K562 (cell line): ENCODE measurements around the gene GAMT. TPM values are rescaled to one million over a fixed set of nuclear protein-coding genes. Genes with fewer than 3 reads are reported as not detected.

Experiments used
- COPS2 ChIP-seq: fragments of 450-650 bp; conservative IDR thresholded peaks from 2 replicates; pipeline ENCODE4 v1.6.1; 2016; ENCODE audit warnings: mild to moderate bottlenecking, moderate library complexity
- ESRRB ChIP-seq: fragments of 250-450 bp; sonication (Bioruptor Pico); IDR thresholded peaks from 2 replicates; pipeline ENCODE4 v1.5.0; 2020; ENCODE audit warnings: mild to moderate bottlenecking, moderate library complexity, borderline replicate concordance
- FOXJ2 ChIP-seq: fragments of 200-800 bp; sonication (Bioruptor generic); IDR thresholded peaks from 2 replicates; pipeline ENCODE4 v1.6.1; 2016; ENCODE audit warnings: missing genetic modification characterization, missing compliant biosample characterization
- FOXK1 ChIP-seq: sonication (generic); formaldehyde crosslinking; IDR thresholded peaks from 2 replicates; pipeline ENCODE4 v1.8.0; 2022; ENCODE audit warnings: missing genetic modification reagents, mild to moderate bottlenecking, borderline replicate concordance
- GABPB1 ChIP-seq: sonication (generic); formaldehyde crosslinking; IDR thresholded peaks from 2 replicates; pipeline ENCODE4 v1.8.0; 2022; ENCODE audit warnings: mild to moderate bottlenecking, missing genetic modification reagents
- GABPB2 ChIP-seq: fragments of 250-450 bp; sonication (Bioruptor Pico); conservative IDR thresholded peaks from 2 replicates; pipeline ENCODE4 v1.5.1; 2021; ENCODE audit warnings: mild to moderate bottlenecking
- HMGN3 ChIP-seq: IDR thresholded peaks from 2 replicates; pipeline ENCODE4 v1.6.1; 2011; ENCODE audit warnings: borderline replicate concordance, low read depth, mild to moderate bottlenecking, mixed read lengths, low read length; ENCODE audit not compliant: insufficient read length; ENCODE audit errors: extremely low read depth
- KLF10 ChIP-seq: fragments of 250-450 bp; sonication (Bioruptor Pico); IDR thresholded peaks from 2 replicates; pipeline ENCODE4 v1.6.1; 2021; ENCODE audit warnings: matching md5 sums
- MAZ ChIP-seq, 2 experiments: fragments of 450-650 bp in 1 of 2; sonication (generic) in 1 of 2; formaldehyde crosslinking; IDR thresholded peaks in 1 of 2; conservative IDR thresholded peaks in 1 of 2; 2 replicates each; pipeline versions ENCODE4 v1.4.0 to v1.5.0; 2020; ENCODE audit warnings: mild to moderate bottlenecking in 1 of 2, missing genetic modification reagents in 1 of 2
- MCM3 ChIP-seq: fragments of 450-650 bp; IDR thresholded peaks from 2 replicates; pipeline ENCODE4 v1.6.1; 2016
- NR4A1 ChIP-seq, 2 experiments: fragments of 250-450 bp in 1 of 2; fragments of 450-650 bp in 1 of 2; sonication (Bioruptor Pico) in 1 of 2; IDR thresholded peaks; 2 replicates each; pipeline versions ENCODE4 v1.4.0 to v1.6.1; 2016 to 2020; ENCODE audit warnings: mild to moderate bottlenecking in 2 of 2, missing compliant biosample characterization in 1 of 2, missing genetic modification characterization in 1 of 2, moderate library complexity in 1 of 2
- NRF1 ChIP-seq, 2 experiments: fragments of 450-650 bp; IDR thresholded peaks in 1 of 2; conservative IDR thresholded peaks in 1 of 2; 2 replicates each; pipeline ENCODE4 v1.6.1; 2014; ENCODE audit warnings: mild to moderate bottlenecking in 2 of 2
- POLR2A ChIP-seq: fragments of 450-650 bp; conservative IDR thresholded peaks from 2 replicates; pipeline ENCODE4 v1.6.1; 2016
- PYGO2 ChIP-seq: fragments of 450-650 bp; IDR thresholded peaks from 2 replicates; pipeline ENCODE4 v1.6.1; 2016; ENCODE audit warnings: mild to moderate bottlenecking, missing genetic modification characterization, moderate library complexity, missing compliant biosample characterization
- STAT5B ChIP-seq: fragments of 250-450 bp; sonication (Bioruptor Pico); IDR thresholded peaks from 2 replicates; pipeline ENCODE4 v1.8.0; 2021; ENCODE audit warnings: mild to moderate bottlenecking, inconsistent platforms
- ZC3H11A ChIP-seq: IDR thresholded peaks from 2 replicates; pipeline ENCODE4 v1.6.1; 2012; ENCODE audit warnings: low read depth, low read length, improper control_type of control experiment
- ZNF224 ChIP-seq: sonication (generic); formaldehyde crosslinking; IDR thresholded peaks from 2 replicates; pipeline ENCODE4 v1.8.0; 2022; ENCODE audit warnings: mild to moderate bottlenecking, missing genetic modification reagents
- ZNF347 ChIP-seq: fragments of 450-650 bp; formaldehyde crosslinking; IDR thresholded peaks from 2 replicates; pipeline ENCODE4 v1.4.0; 2020; ENCODE audit warnings: low read depth, mild to moderate bottlenecking, moderate library complexity
- ZNF785 ChIP-seq: fragments of 250-450 bp; sonication (Bioruptor Pico); IDR thresholded peaks from 2 replicates; pipeline ENCODE4 v1.4.0; 2020; ENCODE audit warnings: mild to moderate bottlenecking
- polyA plus RNA-seq, 8 experiments: library from polyadenylated mRNA; depleted of rRNA in 4 of 8; stranded (reverse) in 5 of 8; unstranded in 3 of 8; fragments of >200 nt; fragmentation: Nextera tagmentation in 2 of 8; fragmentation: Illumina TruSeq in 1 of 8; extraction: Ambion mirVana in 2 of 8; extraction: Trizol in 1 of 8; gene quantifications; 2 replicates each; pipeline versions ENCODE4 v1.2.1 to v1.2.3, GENCODE V29; 2011 to 2014; ENCODE audit warnings: inconsistent platforms in 1 of 8, missing spikeins in 1 of 8
- total RNA-seq, 7 experiments: library from RNA; depleted of rRNA in 6 of 7; stranded (reverse); fragments of >200 nt in 6 of 7; fragmentation: Illumina TruSeq in 2 of 7; extraction: Trizol in 2 of 7; gene quantifications; 2 replicates each; pipeline versions ENCODE4 v1.2.1 to v1.2.3, GENCODE V29; 2011 to 2021; ENCODE audit warnings: low replicate concordance in 1 of 7
- TF ChIP-seq, protein P1 (sequence below): fragments of 450-650 bp; formaldehyde crosslinking; IDR thresholded peaks from 2 replicates; pipeline ENCODE4 v1.4.0; 2020; ENCODE audit warnings: mild to moderate bottlenecking, moderate library complexity
- TF ChIP-seq, protein P2 (sequence below): fragments of 450-650 bp; IDR thresholded peaks from 2 replicates; pipeline ENCODE4 v1.6.1; 2016; ENCODE audit warnings: borderline replicate concordance
- TF ChIP-seq, protein P3 (sequence below): fragments of 150-350 bp; IDR thresholded peaks from 2 replicates; pipeline ENCODE4 v1.6.1; 2014; ENCODE audit warnings: low read depth, mild to moderate bottlenecking, low read length, borderline replicate concordance

The GAMT gene
- total and polyA plus RNA-seq, 9 of the 15 experiments (the other 6 are each of a cell fraction or from before 2014, with no cell fraction given) = 1.3 to 35.3 (median 27.2) TPM

- TF ChIP-seq, protein P1, sequence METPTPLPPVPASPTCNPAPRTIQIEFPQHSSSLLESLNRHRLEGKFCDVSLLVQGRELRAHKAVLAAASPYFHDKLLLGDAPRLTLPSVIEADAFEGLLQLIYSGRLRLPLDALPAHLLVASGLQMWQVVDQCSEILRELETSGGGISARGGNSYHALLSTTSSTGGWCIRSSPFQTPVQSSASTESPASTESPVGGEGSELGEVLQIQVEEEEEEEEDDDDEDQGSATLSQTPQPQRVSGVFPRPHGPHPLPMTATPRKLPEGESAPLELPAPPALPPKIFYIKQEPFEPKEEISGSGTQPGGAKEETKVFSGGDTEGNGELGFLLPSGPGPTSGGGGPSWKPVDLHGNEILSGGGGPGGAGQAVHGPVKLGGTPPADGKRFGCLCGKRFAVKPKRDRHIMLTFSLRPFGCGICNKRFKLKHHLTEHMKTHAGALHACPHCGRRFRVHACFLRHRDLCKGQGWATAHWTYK (CRISPR knock-in tag) = peak; percentile 73; the same call in 1 of the 2 replicates
- TF ChIP-seq, protein P2, sequence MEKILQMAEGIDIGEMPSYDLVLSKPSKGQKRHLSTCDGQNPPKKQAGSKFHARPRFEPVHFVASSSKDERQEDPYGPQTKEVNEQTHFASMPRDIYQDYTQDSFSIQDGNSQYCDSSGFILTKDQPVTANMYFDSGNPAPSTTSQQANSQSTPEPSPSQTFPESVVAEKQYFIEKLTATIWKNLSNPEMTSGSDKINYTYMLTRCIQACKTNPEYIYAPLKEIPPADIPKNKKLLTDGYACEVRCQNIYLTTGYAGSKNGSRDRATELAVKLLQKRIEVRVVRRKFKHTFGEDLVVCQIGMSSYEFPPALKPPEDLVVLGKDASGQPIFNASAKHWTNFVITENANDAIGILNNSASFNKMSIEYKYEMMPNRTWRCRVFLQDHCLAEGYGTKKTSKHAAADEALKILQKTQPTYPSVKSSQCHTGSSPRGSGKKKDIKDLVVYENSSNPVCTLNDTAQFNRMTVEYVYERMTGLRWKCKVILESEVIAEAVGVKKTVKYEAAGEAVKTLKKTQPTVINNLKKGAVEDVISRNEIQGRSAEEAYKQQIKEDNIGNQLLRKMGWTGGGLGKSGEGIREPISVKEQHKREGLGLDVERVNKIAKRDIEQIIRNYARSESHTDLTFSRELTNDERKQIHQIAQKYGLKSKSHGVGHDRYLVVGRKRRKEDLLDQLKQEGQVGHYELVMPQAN = peak; percentile 71; the same call in 1 of the 2 replicates
- TF ChIP-seq POLR2A (peak; percentile 82), ZC3H11A (peak; percentile 97), ZNF347 (CRISPR knock-in tag) (no peak), NR4A1 (CRISPR knock-in tag; IDR thresholded peaks at IDR 0.05) (no peak; the same call in 1 of the 2 replicates), NR4A1 (tag; IDR thresholded peaks at IDR 0.05) (peak; percentile 93), NRF1 (conservative IDR thresholded peaks at IDR 0.05 in 1 of 2, IDR thresholded peaks at IDR 0.05 in 1 of 2) (peak; percentile 94 to 96), HMGN3 (peak; percentile 98), ZNF785 (CRISPR knock-in tag) (0 out of 2 replicates have a peak, but pooled peaks have one; percentile 58), FOXK1 (CRISPR knock-in tag) (peak; percentile 96), GABPB1 (CRISPR knock-in tag) (peak; percentile 99), ESRRB (CRISPR knock-in tag) (no peak), FOXJ2 (tag) (peak; percentile 91), PYGO2 (tag) (no peak), MCM3 (no peak), MAZ (CRISPR knock-in tag; conservative IDR thresholded peaks at IDR 0.05 in 1 of 2, IDR thresholded peaks at IDR 0.05 in 1 of 2) (peak; percentile 87 to 97), KLF10 (CRISPR knock-in tag) (no peak), COPS2 (no peak), ZNF224 (0 out of 2 replicates have a peak, but pooled peaks have one; percentile 53), STAT5B (no peak), GABPB2 (CRISPR knock-in tag) (no peak)
- TF ChIP-seq, protein P3, sequence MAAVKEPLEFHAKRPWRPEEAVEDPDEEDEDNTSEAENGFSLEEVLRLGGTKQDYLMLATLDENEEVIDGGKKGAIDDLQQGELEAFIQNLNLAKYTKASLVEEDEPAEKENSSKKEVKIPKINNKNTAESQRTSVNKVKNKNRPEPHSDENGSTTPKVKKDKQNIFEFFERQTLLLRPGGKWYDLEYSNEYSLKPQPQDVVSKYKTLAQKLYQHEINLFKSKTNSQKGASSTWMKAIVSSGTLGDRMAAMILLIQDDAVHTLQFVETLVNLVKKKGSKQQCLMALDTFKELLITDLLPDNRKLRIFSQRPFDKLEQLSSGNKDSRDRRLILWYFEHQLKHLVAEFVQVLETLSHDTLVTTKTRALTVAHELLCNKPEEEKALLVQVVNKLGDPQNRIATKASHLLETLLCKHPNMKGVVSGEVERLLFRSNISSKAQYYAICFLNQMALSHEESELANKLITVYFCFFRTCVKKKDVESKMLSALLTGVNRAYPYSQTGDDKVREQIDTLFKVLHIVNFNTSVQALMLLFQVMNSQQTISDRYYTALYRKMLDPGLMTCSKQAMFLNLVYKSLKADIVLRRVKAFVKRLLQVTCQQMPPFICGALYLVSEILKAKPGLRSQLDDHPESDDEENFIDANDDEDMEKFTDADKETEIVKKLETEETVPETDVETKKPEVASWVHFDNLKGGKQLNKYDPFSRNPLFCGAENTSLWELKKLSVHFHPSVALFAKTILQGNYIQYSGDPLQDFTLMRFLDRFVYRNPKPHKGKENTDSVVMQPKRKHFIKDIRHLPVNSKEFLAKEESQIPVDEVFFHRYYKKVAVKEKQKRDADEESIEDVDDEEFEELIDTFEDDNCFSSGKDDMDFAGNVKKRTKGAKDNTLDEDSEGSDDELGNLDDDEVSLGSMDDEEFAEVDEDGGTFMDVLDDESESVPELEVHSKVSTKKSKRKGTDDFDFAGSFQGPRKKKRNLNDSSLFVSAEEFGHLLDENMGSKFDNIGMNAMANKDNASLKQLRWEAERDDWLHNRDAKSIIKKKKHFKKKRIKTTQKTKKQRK = 0 out of 2 replicates have a peak, but pooled peaks have one; percentile 43
Measured at GRCh38 chr19:1383312-1384084, 17.8 kb downstream of the GAMT start, which contains the start of gene NDUFS7 (continued).
